ENCODE measurements around the gene TLCD1. TPM values are rescaled to one million over a fixed set of nuclear protein-coding genes. Genes with fewer than 3 reads are reported as not detected.

TLCD1 gene
- total RNA-seq, 1 donor from 2014 or later, result 16.2 TPM

GRCh38 chr17:28702752-28703150, 23.3 kb downstream of the TLCD1 start:
- DNase-seq (no peak), ATAC-seq (no peak)
- no peak overlapping the region for H3K27ac ChIP-seq
- H3K9me3 ChIP-seq, result no peaks in the 10 kb centered on the region
- no peaks in the 10 kb centered on the region for H3K4me1 ChIP-seq
- intact Hi-C loops (cut with DNase I), result no loop called here
- H3K36me3 ChIP-seq, result peaks cover 60% of the 10 kb centered on the region
- TF ChIP-seq CTCF (IDR thresholded peaks at IDR 0.05), result no peak
- no peak overlapping the region for H3K4me3 ChIP-seq
- no peaks in the 10 kb centered on the region for H3K27me3 ChIP-seq

GRCh38 chr17:28702026-28702751, 23.8 kb downstream of the TLCD1 start:
- Histone ChIP-seq H3K27ac (no peak overlapping the region), H3K9me3 (no peaks in the 10 kb centered on the region), H3K4me1 (no peaks in the 10 kb centered on the region), H3K27me3 (no peaks in the 10 kb centered on the region), H3K4me3 (no peak overlapping the region), H3K36me3 (peaks cover 66% of the 10 kb centered on the region)
- DNase-seq (no peak), ATAC-seq (no peak)
- intact Hi-C loops (cut with DNase I), result no loop called here
- no peak for TF ChIP-seq CTCF (IDR thresholded peaks at IDR 0.05)

GRCh38 chr17:28700830-28701492, 25.1 kb downstream of the TLCD1 start:
- Histone ChIP-seq H3K27me3 (no peaks in the 10 kb centered on the region), H3K9me3 (no peaks in the 10 kb centered on the region), H3K4me1 (no peaks in the 10 kb centered on the region), H3K36me3 (peaks cover 78% of the 10 kb centered on the region), H3K4me3 (no peak overlapping the region), H3K27ac (no peak overlapping the region)
- intact Hi-C loops (cut with DNase I), result no loop called here
- no peak for ATAC-seq
- TF ChIP-seq CTCF (IDR thresholded peaks at IDR 0.05), result no peak
- no peak for DNase-seq

GRCh38 chr17:28700278-28700677, 25.8 kb downstream of the TLCD1 start:
- Histone ChIP-seq H3K4me3 (no peak overlapping the region), H3K9me3 (no peaks in the 10 kb centered on the region), H3K27me3 (no peaks in the 10 kb centered on the region), H3K36me3 (peaks cover 85% of the 10 kb centered on the region), H3K4me1 (no peaks in the 10 kb centered on the region), H3K27ac (no peak overlapping the region)
- ATAC-seq, result no peak
- intact Hi-C loops (cut with DNase I), result no loop called here
- DNase-seq, result no peak
- TF ChIP-seq CTCF (IDR thresholded peaks at IDR 0.05), result no peak

DNA sequence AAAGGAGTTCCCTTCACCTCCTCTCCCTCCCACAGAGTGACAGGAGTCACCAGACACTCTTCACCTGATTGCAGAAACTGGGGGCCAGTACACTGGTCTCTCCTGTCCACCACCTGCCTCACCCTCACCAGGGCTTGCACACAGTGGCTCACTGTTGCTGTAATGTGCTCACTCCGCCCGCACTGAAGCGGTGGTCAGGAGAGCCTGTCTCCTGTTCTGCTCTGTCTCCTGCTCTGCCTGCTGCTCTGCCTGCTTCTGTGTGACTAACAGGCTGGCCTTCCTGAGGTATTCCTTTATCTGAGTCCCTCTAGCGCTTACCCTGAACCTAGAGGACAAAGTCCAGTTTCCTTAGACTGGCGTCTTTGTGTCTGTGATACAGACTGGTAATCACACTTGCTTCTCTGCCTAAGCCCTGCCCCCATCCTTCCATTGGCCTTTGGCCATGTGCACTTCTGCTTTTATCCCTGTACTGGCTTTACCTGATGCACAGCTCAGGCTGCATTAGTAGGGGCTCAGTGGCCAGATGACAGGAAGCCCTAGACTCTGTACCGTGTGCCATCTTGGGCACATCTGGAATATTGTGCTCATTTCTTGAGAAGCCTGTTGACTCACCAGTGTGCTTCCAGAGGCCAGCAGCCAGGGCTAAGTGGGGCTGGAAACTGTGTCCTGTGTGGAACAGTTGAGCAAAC, 27.6 kb downstream of the TLCD1 start:
- DNase-seq (no peak), ATAC-seq (no peak)
- peaks cover 98% of the 10 kb centered on the region for H3K36me3 ChIP-seq
- H3K27me3 ChIP-seq, result no peaks in the 10 kb centered on the region
- no peak overlapping the region for H3K27ac ChIP-seq
- no peaks in the 10 kb centered on the region for H3K9me3 ChIP-seq
- no peak overlapping the region for H3K4me3 ChIP-seq
- intact Hi-C loops (cut with DNase I), result no loop called here
- no peak for TF ChIP-seq CTCF (IDR thresholded peaks at IDR 0.05)
- no peaks in the 10 kb centered on the region for H3K4me1 ChIP-seq
